Chondrocyte (in vitro differentiated cells): Measurements from ENCODE around the gene SCARB1. TPM values are rescaled to one million over a fixed set of nuclear protein-coding genes. Genes with fewer than 3 reads are reported as not detected.

Source experiments
- DNase-seq: peaks from one replicate; pipeline ENCODE4 v3.0.0; 2021; ENCODE audit warnings: mixed read lengths, low spot score
- H3K27ac Mint-ChIP-seq: one replicate; pipeline ENCODE4 v1.8.0; 2021; ENCODE audit warnings: mild to moderate bottlenecking, moderate library complexity, mixed read lengths; ENCODE audit not compliant: unreplicated experiment
- H3K27me3 Mint-ChIP-seq: 2 replicates; pipeline ENCODE4 v1.8.0; 2021; ENCODE audit warnings: low read depth, mixed read lengths
- H3K36me3 Mint-ChIP-seq: 2 replicates; pipeline ENCODE4 v1.8.0; 2021; ENCODE audit warnings: low read depth, mixed read lengths
- H3K4me1 Mint-ChIP-seq: 2 replicates; pipeline ENCODE4 v1.8.0; 2021; ENCODE audit warnings: low read depth, mild to moderate bottlenecking, mixed read lengths
- H3K4me3 Mint-ChIP-seq: one replicate; pipeline ENCODE4 v1.8.0; 2021; ENCODE audit warnings: mild to moderate bottlenecking, moderate library complexity, mixed read lengths; ENCODE audit not compliant: unreplicated experiment
- H3K9me3 Mint-ChIP-seq: 2 replicates; pipeline ENCODE4 v1.8.0; 2021; ENCODE audit warnings: low read depth, mixed read lengths
- CTCF ChIP-seq: fragments of 200-600 bp; sonication (generic); IDR thresholded peaks from 2 replicates; pipeline ENCODE4 v1.5.0; 2021; ENCODE audit warnings: antibody characterized with exemption, mild to moderate bottlenecking, moderate library complexity
- total RNA-seq: library from RNA; stranded (reverse); gene quantifications from 3 replicates; pipeline ENCODE4 v1.2.1, GENCODE V29; 2021

SCARB1 gene
- total RNA-seq, 1 donor from 2014 or later: 20.1 TPM

GRCh38 chr12:124805876-124806668 is 57.6 kb downstream of the SCARB1 start:
- no peak for DNase-seq
- Mint-ChIP-seq H3K36me3 (peaks cover 6% of the 10 kb centered on the region), H3K9me3 (no peaks in the 10 kb centered on the region), H3K27ac (no peak overlapping the region), H3K4me1 (peaks cover 3% of the 10 kb centered on the region), H3K27me3 (no peaks in the 10 kb centered on the region), H3K4me3 (no peak overlapping the region)
- no peak for TF ChIP-seq CTCF

- Mint-ChIP-seq H3K36me3 (peaks cover 4% of the 10 kb centered on the region), H3K4me3 (no peak overlapping the region), H3K27ac (no peak overlapping the region), H3K4me1 (peaks cover 3% of the 10 kb centered on the region), H3K27me3 (no peaks in the 10 kb centered on the region), H3K9me3 (no peaks in the 10 kb centered on the region)
- TF ChIP-seq CTCF: no peak
- no peak for DNase-seq
These were observed 58.6 kb downstream of the SCARB1 start for GRCh38 chr12:124805050-124805449.

GRCh38 chr12:124804011-124804621 is 59.5 kb downstream of the SCARB1 start:
- Mint-ChIP-seq H3K36me3 (peaks cover 6% of the 10 kb centered on the region), H3K9me3 (no peaks in the 10 kb centered on the region), H3K4me1 (peaks cover 3% of the 10 kb centered on the region), H3K4me3 (no peak overlapping the region), H3K27me3 (no peaks in the 10 kb centered on the region), H3K27ac (no peak overlapping the region)
- DNase-seq: no peak
- TF ChIP-seq CTCF: no peak

GRCh38 chr12:124802361-124802760 is 61.3 kb downstream of the SCARB1 start:
- Mint-ChIP-seq H3K36me3 (peaks cover 5% of the 10 kb centered on the region), H3K4me1 (peaks cover 3% of the 10 kb centered on the region), H3K27ac (no peak overlapping the region), H3K4me3 (no peak overlapping the region), H3K27me3 (no peaks in the 10 kb centered on the region), H3K9me3 (no peaks in the 10 kb centered on the region)
- no peak for DNase-seq
- no peak for TF ChIP-seq CTCF

GRCh38 chr12:124800506-124800905 is 63.2 kb downstream of the SCARB1 start:
- Mint-ChIP-seq H3K27me3 (no peaks in the 10 kb centered on the region), H3K36me3 (peaks cover 5% of the 10 kb centered on the region), H3K4me1 (peaks cover 3% of the 10 kb centered on the region), H3K27ac (no peak overlapping the region), H3K4me3 (no peak overlapping the region), H3K9me3 (no peaks in the 10 kb centered on the region)
- DNase-seq: no peak
- TF ChIP-seq CTCF: no peak
